Measurements from ENCODE around the gene RAP1GAP2.

Gene RAP1GAP2

DNA sequence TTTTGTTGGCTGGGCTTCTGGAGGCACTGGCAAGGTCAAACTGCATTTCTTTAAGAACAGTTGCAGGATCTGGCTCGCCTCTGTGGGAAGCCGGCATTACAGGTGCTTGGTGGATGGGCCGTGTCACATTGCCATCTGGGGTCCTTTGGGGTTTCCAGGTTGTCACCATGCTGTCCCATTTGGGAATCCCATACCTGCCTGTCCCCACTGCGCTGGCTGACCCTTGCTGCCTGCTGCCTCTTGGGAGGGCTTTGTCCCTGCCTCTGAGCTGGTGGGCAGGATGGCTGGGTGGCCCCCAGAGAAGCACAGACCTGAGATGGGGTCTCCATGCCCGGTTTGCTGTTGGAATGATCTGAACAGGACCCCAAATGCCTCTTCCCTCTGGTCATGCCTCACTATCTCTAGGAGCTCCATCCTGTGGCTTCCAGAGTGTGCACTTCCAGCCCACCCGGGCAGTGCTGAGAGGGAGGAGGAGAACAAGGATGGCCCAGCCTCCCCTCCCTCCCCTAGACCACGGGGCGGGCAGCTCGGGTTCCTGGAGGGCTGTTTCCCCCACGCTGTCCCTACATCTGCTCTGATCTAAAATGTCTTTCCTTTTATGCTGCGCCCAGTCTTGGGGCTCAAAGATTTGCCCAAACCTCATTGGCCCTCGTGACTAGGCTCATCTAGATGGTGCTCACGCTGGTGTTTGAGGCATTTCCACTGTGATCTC, 239.2 kb downstream of the RAP1GAP2 start (continued):
- TF ChIP-seq ATF2 (tag by site-specific recombination; IDR thresholded peaks at IDR 0.05; ENCODE audit: low read depth) (no peak), HOXA7 (CRISPR knock-in tag; IDR thresholded peaks at IDR 0.05; ENCODE audit: borderline replicate concordance) (no peak), ZNF140 (tag by site-specific recombination; IDR thresholded peaks at IDR 0.05) (no peak), ZNF830 (tag by site-specific recombination; IDR thresholded peaks at IDR 0.05; ENCODE audit: low read depth) (no peak), ZNF558 (tag by site-specific recombination; IDR thresholded peaks at IDR 0.05) (no peak), ZNF16 (tag by site-specific recombination; IDR thresholded peaks at IDR 0.05; ENCODE audit: low read depth) (no peak), ZNF266 (tag by site-specific recombination; IDR thresholded peaks at IDR 0.05; ENCODE audit: low read depth) (no peak), ZNF791 (tag by site-specific recombination; IDR thresholded peaks at IDR 0.05) (no peak)
- TF ChIP-seq, protein P1, sequence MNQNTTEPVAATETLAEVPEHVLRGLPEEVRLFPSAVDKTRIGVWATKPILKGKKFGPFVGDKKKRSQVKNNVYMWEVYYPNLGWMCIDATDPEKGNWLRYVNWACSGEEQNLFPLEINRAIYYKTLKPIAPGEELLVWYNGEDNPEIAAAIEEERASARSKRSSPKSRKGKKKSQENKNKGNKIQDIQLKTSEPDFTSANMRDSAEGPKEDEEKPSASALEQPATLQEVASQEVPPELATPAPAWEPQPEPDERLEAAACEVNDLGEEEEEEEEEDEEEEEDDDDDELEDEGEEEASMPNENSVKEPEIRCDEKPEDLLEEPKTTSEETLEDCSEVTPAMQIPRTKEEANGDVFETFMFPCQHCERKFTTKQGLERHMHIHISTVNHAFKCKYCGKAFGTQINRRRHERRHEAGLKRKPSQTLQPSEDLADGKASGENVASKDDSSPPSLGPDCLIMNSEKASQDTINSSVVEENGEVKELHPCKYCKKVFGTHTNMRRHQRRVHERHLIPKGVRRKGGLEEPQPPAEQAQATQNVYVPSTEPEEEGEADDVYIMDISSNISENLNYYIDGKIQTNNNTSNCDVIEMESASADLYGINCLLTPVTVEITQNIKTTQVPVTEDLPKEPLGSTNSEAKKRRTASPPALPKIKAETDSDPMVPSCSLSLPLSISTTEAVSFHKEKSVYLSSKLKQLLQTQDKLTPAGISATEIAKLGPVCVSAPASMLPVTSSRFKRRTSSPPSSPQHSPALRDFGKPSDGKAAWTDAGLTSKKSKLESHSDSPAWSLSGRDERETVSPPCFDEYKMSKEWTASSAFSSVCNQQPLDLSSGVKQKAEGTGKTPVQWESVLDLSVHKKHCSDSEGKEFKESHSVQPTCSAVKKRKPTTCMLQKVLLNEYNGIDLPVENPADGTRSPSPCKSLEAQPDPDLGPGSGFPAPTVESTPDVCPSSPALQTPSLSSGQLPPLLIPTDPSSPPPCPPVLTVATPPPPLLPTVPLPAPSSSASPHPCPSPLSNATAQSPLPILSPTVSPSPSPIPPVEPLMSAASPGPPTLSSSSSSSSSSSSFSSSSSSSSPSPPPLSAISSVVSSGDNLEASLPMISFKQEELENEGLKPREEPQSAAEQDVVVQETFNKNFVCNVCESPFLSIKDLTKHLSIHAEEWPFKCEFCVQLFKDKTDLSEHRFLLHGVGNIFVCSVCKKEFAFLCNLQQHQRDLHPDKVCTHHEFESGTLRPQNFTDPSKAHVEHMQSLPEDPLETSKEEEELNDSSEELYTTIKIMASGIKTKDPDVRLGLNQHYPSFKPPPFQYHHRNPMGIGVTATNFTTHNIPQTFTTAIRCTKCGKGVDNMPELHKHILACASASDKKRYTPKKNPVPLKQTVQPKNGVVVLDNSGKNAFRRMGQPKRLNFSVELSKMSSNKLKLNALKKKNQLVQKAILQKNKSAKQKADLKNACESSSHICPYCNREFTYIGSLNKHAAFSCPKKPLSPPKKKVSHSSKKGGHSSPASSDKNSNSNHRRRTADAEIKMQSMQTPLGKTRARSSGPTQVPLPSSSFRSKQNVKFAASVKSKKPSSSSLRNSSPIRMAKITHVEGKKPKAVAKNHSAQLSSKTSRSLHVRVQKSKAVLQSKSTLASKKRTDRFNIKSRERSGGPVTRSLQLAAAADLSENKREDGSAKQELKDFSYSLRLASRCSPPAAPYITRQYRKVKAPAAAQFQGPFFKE (tag by site-specific recombination; IDR thresholded peaks at IDR 0.05; ENCODE audit: borderline replicate concordance) = no peak
- TF ChIP-seq, protein P2, sequence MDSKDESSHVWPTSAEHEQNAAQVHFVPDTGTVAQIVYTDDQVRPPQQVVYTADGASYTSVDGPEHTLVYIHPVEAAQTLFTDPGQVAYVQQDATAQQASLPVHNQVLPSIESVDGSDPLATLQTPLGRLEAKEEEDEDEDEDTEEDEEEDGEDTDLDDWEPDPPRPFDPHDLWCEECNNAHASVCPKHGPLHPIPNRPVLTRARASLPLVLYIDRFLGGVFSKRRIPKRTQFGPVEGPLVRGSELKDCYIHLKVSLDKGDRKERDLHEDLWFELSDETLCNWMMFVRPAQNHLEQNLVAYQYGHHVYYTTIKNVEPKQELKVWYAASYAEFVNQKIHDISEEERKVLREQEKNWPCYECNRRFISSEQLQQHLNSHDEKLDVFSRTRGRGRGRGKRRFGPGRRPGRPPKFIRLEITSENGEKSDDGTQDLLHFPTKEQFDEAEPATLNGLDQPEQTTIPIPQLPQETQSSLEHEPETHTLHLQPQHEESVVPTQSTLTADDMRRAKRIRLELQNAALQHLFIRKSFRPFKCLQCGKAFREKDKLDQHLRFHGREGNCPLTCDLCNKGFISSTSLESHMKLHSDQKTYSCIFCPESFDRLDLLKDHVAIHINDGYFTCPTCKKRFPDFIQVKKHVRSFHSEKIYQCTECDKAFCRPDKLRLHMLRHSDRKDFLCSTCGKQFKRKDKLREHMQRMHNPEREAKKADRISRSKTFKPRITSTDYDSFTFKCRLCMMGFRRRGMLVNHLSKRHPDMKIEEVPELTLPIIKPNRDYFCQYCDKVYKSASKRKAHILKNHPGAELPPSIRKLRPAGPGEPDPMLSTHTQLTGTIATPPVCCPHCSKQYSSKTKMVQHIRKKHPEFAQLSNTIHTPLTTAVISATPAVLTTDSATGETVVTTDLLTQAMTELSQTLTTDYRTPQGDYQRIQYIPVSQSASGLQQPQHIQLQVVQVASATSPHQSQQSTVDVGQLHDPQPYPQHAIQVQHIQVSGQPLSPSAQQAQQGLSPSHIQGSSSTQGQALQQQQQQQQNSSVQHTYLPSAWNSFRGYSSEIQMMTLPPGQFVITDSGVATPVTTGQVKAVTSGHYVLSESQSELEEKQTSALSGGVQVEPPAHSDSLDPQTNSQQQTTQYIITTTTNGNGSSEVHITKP (tag by site-specific recombination; IDR thresholded peaks at IDR 0.05) = no peak

DNA sequence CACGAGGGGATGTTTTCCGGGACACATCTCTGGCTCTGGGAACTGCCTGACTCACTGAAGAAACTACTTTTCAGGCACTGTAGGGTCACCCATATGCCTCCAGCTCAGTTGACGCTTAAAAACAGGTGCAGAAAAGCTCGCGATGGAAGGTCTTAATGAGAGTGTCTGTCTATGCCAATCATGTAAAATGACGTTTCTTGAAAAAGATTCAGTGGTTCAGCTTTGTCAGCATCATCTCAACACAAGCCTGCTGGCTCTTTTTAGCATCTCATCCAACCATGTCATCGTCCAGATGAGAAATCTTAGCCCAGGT, 239.7 kb downstream of the RAP1GAP2 start:
- peaks cover 0 to under 1% of the 10 kb centered on the region in 2 experiments; a peak in 1 of 3 replicates for H3K36me3 ChIP-seq (ENCODE audit: control insufficient read depth in 2 of 2, insufficient read depth in 1 of 2, low read length in 2 of 2)
- H3K27ac ChIP-seq (ENCODE audit: extremely low read depth, low read depth, low read length) = no peak overlapping the region
- ChIA-PET POLR2A (interaction anchor here (0.5 kb wide), 1 partner anchor 43 kb away, joined by 3 read pairs; no protein-coding TSS in a partner anchor), CTCF (interaction anchor here (0.6 to 1.3 kb wide), 3 partner anchors 8 to 13 kb away, joined by 3 to 12 read pairs (median 3); no protein-coding TSS in a partner anchor)
- H3K9me3 ChIP-seq (ENCODE audit: control insufficient read depth, insufficient read depth, low read depth, low read length) = no peaks in the 10 kb centered on the region
- no peaks in the 10 kb centered on the region for H3K4me1 ChIP-seq (ENCODE audit: control insufficient read depth, insufficient read depth, low read length)
- H3K4me3 ChIP-seq (ENCODE audit: low read depth, low read length) = no peak overlapping the region
- TF ChIP-seq ZNF423 (tag by site-specific recombination; IDR thresholded peaks at IDR 0.05) = no peak
- no peak for TF ChIP-seq ZFP37 (tag by site-specific recombination; IDR thresholded peaks at IDR 0.05)
- no peak for TF ChIP-seq ZNF248 (tag by site-specific recombination; IDR thresholded peaks at IDR 0.05)
- no peak for TF ChIP-seq ZNF10 (tag by site-specific recombination; IDR thresholded peaks at IDR 0.05)
- TF ChIP-seq PRDM1 (tag by site-specific recombination; IDR thresholded peaks at IDR 0.05) = no peak
- TF ChIP-seq, protein P2 (tag by site-specific recombination; IDR thresholded peaks at IDR 0.05) = no peak
- no peak for TF ChIP-seq ZNF16 (tag by site-specific recombination; IDR thresholded peaks at IDR 0.05; ENCODE audit: low read depth)
- no peak for TF ChIP-seq KLF8 (tag by site-specific recombination; IDR thresholded peaks at IDR 0.05)
- no peak for TF ChIP-seq ZNF585B (tag by site-specific recombination; IDR thresholded peaks at IDR 0.05)
- TF ChIP-seq MYNN (tag by site-specific recombination; IDR thresholded peaks at IDR 0.05; ENCODE audit: borderline replicate concordance) = no peak
- no peak for TF ChIP-seq ZNF175 (tag by site-specific recombination; IDR thresholded peaks at IDR 0.05)
- TF ChIP-seq IKZF3 (tag by site-specific recombination; IDR thresholded peaks at IDR 0.05) = no peak
- TF ChIP-seq KLF7 (tag by site-specific recombination; IDR thresholded peaks at IDR 0.05; ENCODE audit: borderline replicate concordance) = no peak
- TF ChIP-seq ZBTB20 (tag by site-specific recombination; IDR thresholded peaks at IDR 0.05) = no peak
